CD4-positive, alpha-beta T cell treated with Interferon alpha-2 for 1 hour (primary cell): Measurements from ENCODE around the gene RELN.

ENCODE experiments used
- DNase-seq, 2 donors: peaks; one replicate each; pipeline ENCODE4 v3.0.0-alpha.2; 2020 to 2022

RELN gene

DNA sequence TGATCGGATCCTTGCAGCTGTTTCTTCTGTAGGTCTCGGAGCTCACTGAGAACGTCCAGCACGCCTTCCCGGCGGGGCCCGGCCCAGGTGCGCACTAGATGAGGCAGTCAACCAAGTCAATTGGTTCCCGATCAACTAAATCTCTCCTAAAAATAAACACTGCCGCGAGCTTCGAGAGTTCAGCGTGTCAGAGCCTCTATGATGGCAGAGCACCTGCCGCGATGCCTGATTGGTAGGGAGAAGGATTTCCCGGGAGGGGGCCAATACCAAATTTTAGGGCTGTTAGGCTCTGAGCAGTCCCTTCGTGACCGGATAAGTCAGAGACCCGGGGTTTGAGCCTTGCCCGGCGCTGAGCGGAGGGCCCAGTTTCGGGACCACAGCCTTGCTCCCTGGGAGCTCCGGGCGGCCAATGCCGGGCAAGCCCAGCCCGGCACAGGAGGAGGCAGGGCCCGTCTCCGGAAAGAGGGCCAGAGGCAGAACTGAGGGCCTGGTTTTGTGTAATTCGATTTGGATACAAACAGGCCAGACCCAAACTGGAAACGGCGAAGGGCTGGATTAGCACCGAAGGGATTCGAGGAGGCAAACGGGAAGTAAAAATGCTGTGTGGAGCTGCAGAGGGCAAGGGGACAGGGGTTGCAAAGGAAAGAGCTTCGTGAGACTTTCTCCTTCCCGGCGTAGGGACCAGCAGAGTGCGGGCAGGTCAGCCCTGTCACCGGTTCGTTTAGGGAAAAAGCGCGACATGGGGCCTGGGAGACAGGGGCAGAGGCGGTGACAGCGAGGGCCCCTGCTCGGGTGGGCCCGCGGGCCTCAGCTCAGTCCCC, 544.0 kb downstream of the RELN start:
- DNase-seq: no peak

DNA sequence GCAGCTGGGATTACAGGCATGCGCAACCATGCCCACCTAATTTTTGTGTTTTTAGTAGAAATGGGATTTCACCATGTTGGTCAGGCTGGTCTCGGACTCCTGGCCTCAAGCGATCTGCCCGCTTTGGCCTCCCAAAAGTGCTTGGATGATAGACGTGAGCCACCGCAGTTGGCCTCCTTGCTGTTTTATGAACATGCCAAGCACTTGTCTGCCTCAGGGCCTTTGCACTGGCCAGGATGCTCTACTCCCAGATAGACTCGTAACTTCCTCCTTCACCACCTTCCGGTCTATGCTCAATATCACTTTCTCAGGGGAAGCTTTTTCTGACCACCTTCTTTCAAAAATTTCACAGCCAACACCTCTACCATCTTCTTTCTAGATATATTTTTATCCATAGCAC, 549.8 kb downstream of the RELN start:
- no peak for DNase-seq

DNA sequence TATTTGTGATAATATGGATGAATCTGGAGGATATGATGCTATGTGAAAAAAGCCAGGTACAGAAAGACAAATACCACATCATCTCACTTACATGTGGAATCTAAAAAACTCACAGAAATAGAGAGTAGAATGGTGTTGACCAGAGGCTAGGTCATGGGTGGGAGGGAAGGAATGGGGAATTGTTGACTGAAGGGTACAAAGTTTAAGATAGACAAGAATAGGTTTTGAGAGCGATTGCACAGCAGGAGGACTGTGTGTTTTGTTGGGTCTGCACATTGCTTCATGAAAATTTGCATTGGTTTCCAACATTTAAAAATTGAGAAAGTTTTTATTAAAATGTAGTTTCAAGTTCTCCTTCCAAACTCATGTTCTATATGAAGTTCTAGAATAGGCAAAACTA, 551.8 kb downstream of the RELN start:
- no peak for DNase-seq

DNA sequence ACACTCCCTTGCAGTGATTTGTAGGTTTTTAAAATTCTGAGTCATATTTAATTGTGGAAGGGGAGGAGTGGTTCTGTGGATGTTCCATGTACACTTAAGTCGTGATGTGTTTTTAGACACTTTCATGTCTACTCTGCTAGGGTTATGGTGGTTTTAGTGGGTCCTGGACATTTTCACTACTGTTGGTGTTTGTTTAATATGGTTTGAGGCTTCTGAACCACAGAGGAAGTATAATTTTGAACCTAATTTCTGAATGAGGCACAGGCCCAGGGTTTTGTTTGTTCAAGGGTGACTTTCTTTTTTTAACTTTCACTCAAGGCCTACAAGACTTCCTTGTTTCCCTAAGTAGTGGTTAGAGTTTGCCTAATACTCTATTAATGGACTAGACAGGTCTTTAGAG, 556.7 kb downstream of the RELN start:
- no peak for DNase-seq

DNA sequence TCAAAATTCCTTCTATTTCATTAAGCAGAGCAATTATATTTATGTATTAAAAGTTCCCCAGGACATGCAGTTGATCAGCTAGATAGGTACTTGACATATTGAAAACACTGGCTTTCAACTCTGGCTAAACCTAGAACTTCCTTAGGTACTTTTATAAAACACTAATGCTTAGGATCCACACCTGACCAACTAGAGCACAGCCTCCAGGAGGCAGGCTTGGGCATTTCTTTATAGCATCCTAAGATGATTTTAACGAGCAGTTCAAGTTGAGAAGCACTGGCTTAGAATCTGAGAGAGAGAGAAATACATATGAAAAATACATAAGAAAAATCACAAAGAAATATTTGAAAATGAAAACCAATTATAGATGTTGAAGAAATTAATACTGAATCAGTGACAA, 564.3 kb downstream of the RELN start:
- DNase-seq: no peak

DNA sequence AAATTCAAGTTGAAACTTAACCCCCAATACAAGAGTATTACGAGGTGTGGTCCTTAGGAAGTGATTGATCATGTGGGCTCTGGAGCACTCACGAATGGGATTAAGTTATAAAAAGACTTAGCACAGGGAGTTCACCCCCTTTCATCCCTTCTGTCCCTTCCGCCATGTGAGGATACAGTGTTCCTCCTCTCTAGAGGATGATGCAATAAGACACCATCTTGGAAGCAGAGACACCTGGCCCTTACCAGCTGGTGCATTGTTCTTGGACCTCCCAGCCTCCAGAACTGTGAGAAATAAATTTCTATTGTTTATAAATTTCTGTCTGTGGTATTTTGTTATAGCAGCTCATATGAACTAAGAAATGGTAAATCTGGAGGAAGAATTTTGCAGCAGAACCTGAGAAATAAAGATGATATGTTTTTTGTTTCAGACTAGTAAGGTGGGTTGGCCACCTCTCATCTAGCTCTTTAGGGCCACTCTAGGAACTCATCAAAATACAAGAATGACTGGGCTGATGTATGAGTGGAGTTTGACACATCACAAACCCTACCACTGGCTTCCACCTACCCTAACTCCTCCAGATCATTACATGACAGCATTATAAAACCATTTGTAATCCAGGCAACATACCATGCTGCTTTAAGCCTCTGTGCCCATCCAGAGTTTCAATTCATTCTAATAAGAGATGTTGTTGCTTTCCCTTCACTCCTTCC, 565.8 kb downstream of the RELN start:
- DNase-seq: no peak
